ENCODE measurements around the gene FGFR1OP2.

FGFR1OP2 gene

GRCh38 chr12:27015730-27016076 is 77.4 kb downstream of the FGFR1OP2 start:
- DNase-seq (ENCODE audit: low read depth) = peak; percentile 87
- TF ChIP-seq CTCF (IDR thresholded peaks at IDR 0.05; ENCODE audit: low read depth, low read length) = peak; percentile 33
- no peak for TF ChIP-seq MAX (IDR thresholded peaks at IDR 0.05; ENCODE audit: low read depth, low read length)
- H3K4me3 ChIP-seq (ENCODE audit: low read depth, low read length) = peak overlapping the region; percentile 77
